Measurements from ENCODE around the gene OR2L5. TPM values are rescaled to one million over a fixed set of nuclear protein-coding genes. Genes with fewer than 3 reads are reported as not detected.

Gene OR2L5
- total and polyA plus RNA-seq, 11 donors: not detected

GRCh38 chr1:248047008-248047407 is 33.5 kb downstream of the OR2L5 start:
- no peak for DNase-seq
- Histone ChIP-seq H3K27ac (no peak overlapping the region), H3K36me3 (no peaks in the 10 kb centered on the region), H3K9me3 (peaks cover 0 to 4% (median 0%) of the 10 kb centered on the region in 12 donors), H3K4me1 (no peaks in the 10 kb centered on the region), H3K27me3 (no peaks in the 10 kb centered on the region), H3K4me3 (no peak overlapping the region)
- intact Hi-C loops (cut with DNase I): no loop called here
- no peak for TF ChIP-seq POLR2A (IDR thresholded peaks at IDR 0.05)
- TF ChIP-seq CTCF (IDR thresholded peaks at IDR 0.05): no peak
- WGBS, 4 donors: 39 to 59% (median 52%) methylated on average over 1 of the region's 1 CpG
- no peak for ATAC-seq

DNA sequence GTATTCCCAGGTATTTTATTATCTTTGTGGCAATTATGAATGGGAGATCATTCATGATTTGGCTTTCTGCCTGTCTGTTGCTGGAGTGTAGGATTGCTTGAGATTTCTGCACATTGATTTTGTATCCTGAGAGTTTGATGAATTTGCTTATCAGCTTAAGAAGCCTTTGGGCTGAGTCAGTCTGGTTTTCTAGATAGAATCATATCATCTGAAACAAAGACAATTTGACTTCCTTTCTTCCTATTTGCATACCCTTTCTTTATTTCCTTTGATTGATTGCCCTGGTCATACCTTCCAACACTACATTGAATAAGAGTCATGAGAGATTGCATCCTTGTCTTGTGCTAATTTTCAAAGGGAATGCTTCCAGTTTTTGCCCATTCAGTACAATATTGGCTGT is 41.2 kb downstream of the OR2L5 start:
- intact Hi-C loops (cut with DNase I): no loop called here
- no peaks in the 10 kb centered on the region for H3K4me1 ChIP-seq
- DNase-seq (no peak), ATAC-seq (no peak)
- H3K36me3 ChIP-seq: no peaks in the 10 kb centered on the region
- no peak for TF ChIP-seq CTCF (IDR thresholded peaks at IDR 0.05)
- no peak for TF ChIP-seq POLR2A (IDR thresholded peaks at IDR 0.05)
- H3K4me3 ChIP-seq: no peak overlapping the region
- H3K9me3 ChIP-seq: peaks cover 0 to 22% (median 1%) of the 10 kb centered on the region in 12 donors
- H3K27me3 ChIP-seq: no peaks in the 10 kb centered on the region
- H3K27ac ChIP-seq: no peak overlapping the region

GRCh38 chr1:248055261-248055660 is 41.8 kb downstream of the OR2L5 start:
- no peak for DNase-seq
- no peak for ATAC-seq
- Histone ChIP-seq H3K27me3 (no peaks in the 10 kb centered on the region), H3K4me1 (no peaks in the 10 kb centered on the region), H3K9me3 (peaks cover 0 to 22% (median 1%) of the 10 kb centered on the region in 12 donors), H3K4me3 (no peak overlapping the region), H3K36me3 (no peaks in the 10 kb centered on the region), H3K27ac (no peak overlapping the region)
- 49 to 64% (median 55%) methylated on average over 2 of the region's 2 CpGs for WGBS, 4 donors
- TF ChIP-seq CTCF (IDR thresholded peaks at IDR 0.05): no peak
- no peak for TF ChIP-seq POLR2A (IDR thresholded peaks at IDR 0.05)
- intact Hi-C loops (cut with DNase I): no loop called here

GRCh38 chr1:248065071-248065470 is 51.6 kb downstream of the OR2L5 start:
- 63 to 69% (median 65%) methylated on average over 2 of the region's 2 CpGs for WGBS, 4 donors
- no peaks in the 10 kb centered on the region for H3K27me3 ChIP-seq
- intact Hi-C loops (cut with DNase I): no loop called here
- H3K9me3 ChIP-seq: peaks cover 0 to 4% (median 0%) of the 10 kb centered on the region in 12 donors
- no peak overlapping the region for H3K4me3 ChIP-seq
- no peaks in the 10 kb centered on the region for H3K4me1 ChIP-seq
- H3K36me3 ChIP-seq: no peaks in the 10 kb centered on the region
- no peak overlapping the region for H3K27ac ChIP-seq
- TF ChIP-seq CTCF (IDR thresholded peaks at IDR 0.05) (no peak), POLR2A (IDR thresholded peaks at IDR 0.05) (no peak)
- DNase-seq (no peak), ATAC-seq (no peak)
